OCI-LY3 (cell line): ENCODE measurements around the gene NOBOX.

Experiments
- H2AFZ ChIP-seq: fragments of 200-600, 300-600 bp; shearing (Covaris generic); 2 replicates; pipeline ENCODE4 v1.6.0; 2014; ENCODE audit warnings: antibody characterized with exemption, low read depth, low read length
- H3K27ac ChIP-seq: fragments of 200-600, 300-600 bp; sonication (generic); 2 replicates; pipeline ENCODE4 v1.5.1; 2014; ENCODE audit warnings: mild to moderate bottlenecking, low read length, moderate library complexity, mixed read lengths
- H3K27me3 ChIP-seq: fragments of 200-600, 300-600 bp; sonication (generic); 2 replicates; pipeline ENCODE4 v1.6.1; 2014; ENCODE audit warnings: low read depth, low read length, mixed read lengths
- H3K36me3 ChIP-seq: fragments of 200-600, 300-600 bp; sonication (generic); replicated peaks from 2 replicates; pipeline ENCODE3; 2014; ENCODE audit warnings: low read depth, low read length, mixed read lengths
- H3K4me1 ChIP-seq: fragments of 300-600, 200-600 bp; sonication (generic); 2 replicates; pipeline ENCODE4 v1.6.1; 2014; ENCODE audit warnings: low read length, mixed read lengths
- H3K4me2 ChIP-seq: fragments of 200-600, 300-600 bp; sonication (generic); 2 replicates; pipeline ENCODE4 v1.6.1; 2014; ENCODE audit warnings: low read length, mixed read lengths
- H3K4me3 ChIP-seq: fragments of 300-600, 200-600 bp; sonication (generic); 2 replicates; pipeline ENCODE4 v1.5.1; 2014; ENCODE audit warnings: antibody characterized with exemption, mild to moderate bottlenecking, low read length, moderate library complexity
- H3K79me2 ChIP-seq: fragments of 300-600, 200-600 bp; shearing (Covaris generic); 2 replicates; pipeline ENCODE4 v1.6.1; 2014; ENCODE audit warnings: mild to moderate bottlenecking, low read length, mixed read lengths
- H3K9ac ChIP-seq: fragments of 300-600, 200-600 bp; shearing (Covaris generic); 2 replicates; pipeline ENCODE4 v1.6.0; 2014; ENCODE audit warnings: mild to moderate bottlenecking, low read length, moderate library complexity
- H3K9me3 ChIP-seq: fragments of 200-600, 300-600 bp; shearing (Covaris generic); 2 replicates; pipeline ENCODE4 v1.6.1; 2014; ENCODE audit warnings: low read length, mixed read lengths; ENCODE audit not compliant: insufficient read depth
- H4K20me1 ChIP-seq: fragments of 200-600, 300-600 bp; sonication (generic); 2 replicates; pipeline ENCODE4 v1.6.1; 2016; ENCODE audit warnings: low read length, mixed read lengths; ENCODE audit not compliant: insufficient read depth
- CTCF ChIP-seq: fragments of 200-600, 300-600 bp; sonication (generic); IDR thresholded peaks from 2 replicates; pipeline ENCODE4 v1.5.1; 2014; ENCODE audit warnings: antibody characterized with exemption, low read length, low read depth
- EZH2phosphoT487 ChIP-seq: fragments of 200-600 bp; shearing (Covaris generic); IDR thresholded peaks from 2 replicates; pipeline ENCODE4 v1.6.1; 2018; ENCODE audit warnings: antibody characterized with exemption, mixed run types, low read depth

NOBOX gene

GRCh38 chr7:144388950-144389349 lies 14.5 kb downstream of the NOBOX start:
- H3K79me2 ChIP-seq: no peaks in the 10 kb centered on the region

GRCh38 chr7:144386741-144387140 lies 16.8 kb downstream of the NOBOX start:
- H3K4me3 ChIP-seq: no peak overlapping the region
- H3K36me3 ChIP-seq: no peaks in the 10 kb centered on the region
- H4K20me1 ChIP-seq: peaks cover 3% of the 10 kb centered on the region; the same call in 1 of the 2 replicates
- H3K4me2 ChIP-seq: no peak overlapping the region
- no peaks in the 10 kb centered on the region for H3K79me2 ChIP-seq
- no peak overlapping the region for H2AFZ ChIP-seq
- TF ChIP-seq EZH2phosphoT487 (no peak), CTCF (no peak)
- H3K9me3 ChIP-seq: no peaks in the 10 kb centered on the region
- no peaks in the 10 kb centered on the region for H3K4me1 ChIP-seq
- peaks cover 59% of the 10 kb centered on the region for H3K27me3 ChIP-seq
- no peak overlapping the region for H3K9ac ChIP-seq
- no peak overlapping the region for H3K27ac ChIP-seq

More at GRCh38 chr7:144388950-144389349, 14.5 kb downstream of the NOBOX start:
- no peaks in the 10 kb centered on the region for H3K4me1 ChIP-seq
- H3K27me3 ChIP-seq: peaks cover 57% of the 10 kb centered on the region
- TF ChIP-seq EZH2phosphoT487: no peak
- no peak for TF ChIP-seq CTCF
- no peak overlapping the region for H3K4me3 ChIP-seq
- H3K4me2 ChIP-seq: no peak overlapping the region
- no peak overlapping the region for H3K9ac ChIP-seq
- H2AFZ ChIP-seq: no peak overlapping the region
- H4K20me1 ChIP-seq: peaks cover 3% of the 10 kb centered on the region; the same call in 1 of the 2 replicates
- no peak overlapping the region for H3K27ac ChIP-seq
- H3K36me3 ChIP-seq: no peaks in the 10 kb centered on the region
- H3K9me3 ChIP-seq: no peaks in the 10 kb centered on the region

DNA sequence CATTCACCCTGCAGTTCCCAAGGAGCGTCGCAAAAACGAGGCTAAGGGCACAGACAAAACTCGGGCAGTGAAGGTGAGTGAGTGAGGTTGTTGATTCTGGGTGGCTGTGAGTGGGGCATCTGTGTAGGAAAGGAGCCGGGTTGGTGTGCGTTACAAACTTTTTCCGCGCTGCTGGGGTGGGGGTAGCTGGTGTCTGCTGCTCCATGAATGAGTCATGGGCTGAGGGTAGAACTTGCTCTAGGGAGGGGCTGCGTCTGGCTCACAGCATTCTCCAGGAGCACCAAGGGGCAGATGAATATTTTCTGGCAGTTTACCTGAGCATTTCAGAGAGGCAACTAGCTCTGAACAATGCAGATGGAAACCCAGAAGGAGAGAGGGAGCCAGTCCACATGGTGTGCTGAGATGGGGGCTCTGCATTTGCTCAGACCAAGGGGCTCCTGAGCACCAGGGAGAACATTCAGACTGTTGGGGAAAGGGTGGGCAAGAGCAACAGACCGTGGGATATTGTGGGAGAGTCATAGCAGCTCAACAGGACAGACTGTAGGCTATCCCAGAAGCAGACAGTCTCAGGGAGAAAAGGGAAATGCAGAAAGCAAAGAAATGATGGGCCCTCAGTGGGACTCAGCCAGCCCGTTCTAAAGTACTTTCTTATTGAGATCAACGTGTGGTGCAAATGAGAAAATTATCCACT lies 18.8 kb downstream of the NOBOX start:
- Histone ChIP-seq H3K4me2 (no peak overlapping the region), H3K27ac (no peak overlapping the region)

More for the DNA sequence above, 18.8 kb downstream of the NOBOX start:
- Histone ChIP-seq H3K9ac (no peak overlapping the region), H3K79me2 (no peaks in the 10 kb centered on the region), H3K36me3 (no peaks in the 10 kb centered on the region), H3K9me3 (no peaks in the 10 kb centered on the region), H3K27me3 (peaks cover 51% of the 10 kb centered on the region), H3K4me3 (no peak overlapping the region), H2AFZ (no peak overlapping the region), H3K4me1 (no peaks in the 10 kb centered on the region), H4K20me1 (peaks cover 3% of the 10 kb centered on the region; the same call in 1 of the 2 replicates)
- TF ChIP-seq CTCF: no peak
- TF ChIP-seq EZH2phosphoT487: no peak
